Activated CD4-positive, alpha-beta T cell treated with anti-CD3 and anti-CD28 coated beads for 1 hour (primary cell): ENCODE measurements around the gene TGFBI.
A peak's percentile ranks its signal among the peaks of the same experiment; 100 is the strongest.

ENCODE experiments used
- DNase-seq: peaks from one replicate; pipeline ENCODE4 v3.0.0-alpha.2; 2020

TGFBI gene

DNA sequence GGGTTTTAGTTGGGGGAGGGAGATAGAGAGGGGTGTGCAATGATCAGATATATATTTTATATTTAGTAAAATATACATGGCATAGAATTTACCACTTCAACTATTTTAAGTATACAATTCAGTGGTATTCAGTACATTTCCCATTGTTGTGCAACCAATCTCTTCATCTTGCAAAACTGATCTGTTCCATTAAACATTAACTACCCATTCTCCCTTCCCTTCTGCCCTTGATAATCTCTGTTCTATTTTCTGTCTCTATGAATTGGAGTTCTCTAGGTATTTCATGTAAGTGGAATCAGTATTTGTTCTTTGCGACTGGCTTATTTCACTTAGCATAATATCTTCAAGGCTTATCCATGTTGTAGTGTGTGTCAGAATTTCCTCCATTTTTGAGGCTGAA lies 38.6 kb downstream of the TGFBI start:
- no peak for DNase-seq

DNA sequence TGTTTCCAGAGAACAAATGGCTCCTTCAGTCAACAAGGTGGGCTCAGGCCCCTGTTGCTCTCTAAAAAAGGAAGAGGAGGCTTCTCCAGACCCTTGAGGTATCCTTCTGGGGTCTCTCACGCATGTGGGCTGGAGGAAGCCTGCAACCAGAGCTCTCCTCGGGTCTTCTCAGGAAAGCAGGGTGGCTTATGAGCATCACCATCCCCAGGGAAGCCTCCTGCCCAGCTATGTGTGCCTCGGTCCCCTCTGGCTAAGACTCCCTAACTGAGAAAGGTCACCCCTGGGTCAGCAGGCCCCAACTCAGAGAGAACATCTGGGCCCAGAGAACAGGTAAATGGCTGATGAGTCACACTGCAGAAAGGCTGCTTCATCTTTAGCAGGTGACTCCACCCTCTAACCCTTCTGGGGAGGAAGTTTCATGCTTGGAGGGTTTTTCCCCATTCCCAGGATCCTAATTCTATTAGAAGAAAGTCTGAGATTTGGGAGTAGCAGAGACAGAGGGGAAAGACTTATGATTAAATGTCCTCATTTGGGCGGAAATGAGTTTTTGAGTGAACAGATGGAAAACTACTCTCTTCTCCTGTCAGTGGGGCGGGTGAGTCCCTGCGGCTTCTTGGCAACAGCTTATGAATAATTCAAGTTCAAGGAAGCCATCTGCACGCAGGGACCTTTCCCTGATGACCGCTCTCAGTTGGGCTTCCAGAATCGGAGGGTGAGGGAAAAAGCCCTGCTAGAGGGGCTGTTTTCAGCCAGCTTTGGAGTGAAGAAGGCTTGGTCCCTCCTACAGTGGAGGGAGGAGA lies 41.9 kb downstream of the TGFBI start:
- DNase-seq, result no peak

DNA sequence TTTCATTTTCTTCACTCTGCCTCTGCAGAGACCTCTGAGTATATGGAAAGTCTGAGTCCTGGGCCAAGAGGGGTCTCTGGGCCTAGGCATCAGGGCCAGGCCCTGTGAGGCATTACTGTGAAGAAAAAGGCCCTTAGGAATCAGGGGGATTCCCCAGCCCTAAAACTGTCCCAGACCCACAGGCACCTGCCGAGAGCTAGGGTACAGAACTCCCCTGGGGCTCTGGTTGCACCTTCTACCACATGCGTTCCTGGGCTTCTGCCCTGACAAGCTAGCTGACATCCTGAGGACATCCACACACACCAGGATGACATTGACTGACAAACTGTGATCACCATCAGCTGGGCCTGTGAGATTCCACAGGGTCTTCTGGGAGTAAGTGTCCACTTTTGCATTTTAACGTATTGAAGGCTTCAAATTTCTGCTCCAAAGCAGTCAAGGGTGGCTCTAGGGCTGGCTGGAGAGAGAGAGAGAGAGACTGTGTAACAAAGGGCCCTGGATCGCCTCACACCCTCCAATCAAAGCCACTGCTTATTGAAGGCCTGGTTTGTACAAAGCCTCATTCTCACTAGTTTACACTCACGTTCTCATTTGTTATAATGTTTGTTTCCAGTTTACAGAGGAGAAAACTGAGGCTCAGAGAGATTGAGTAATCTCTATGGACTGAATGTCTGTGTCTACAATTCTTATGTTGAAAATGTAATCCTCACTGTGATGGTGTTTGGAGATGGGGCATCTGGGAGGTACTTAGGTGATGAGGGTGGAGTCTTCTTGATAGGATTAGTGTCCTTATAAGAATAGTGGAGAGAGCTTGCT lies 45.1 kb downstream of the TGFBI start:
- DNase-seq, result no peak

DNA sequence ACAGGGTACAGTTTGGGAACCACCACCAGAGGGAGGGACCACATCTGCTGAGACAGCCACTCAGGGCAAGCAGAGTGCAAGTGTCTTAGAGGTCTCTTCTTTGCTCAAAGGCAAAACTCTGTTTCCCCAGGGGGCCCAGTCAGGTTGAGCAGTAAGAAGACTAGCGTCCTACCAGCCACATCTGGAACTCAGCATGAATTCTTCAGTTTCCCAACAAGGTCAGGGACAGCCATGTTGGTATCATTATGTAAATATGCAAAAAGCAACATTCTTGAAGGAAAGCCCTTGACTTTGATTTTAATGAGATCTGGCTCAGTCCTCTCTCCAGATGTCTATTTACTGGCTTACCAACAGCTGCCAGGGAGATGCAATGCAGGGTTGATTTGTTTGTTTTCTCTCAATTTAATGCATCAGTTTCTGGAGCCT lies 46.7 kb downstream of the TGFBI start:
- no peak for DNase-seq

DNA sequence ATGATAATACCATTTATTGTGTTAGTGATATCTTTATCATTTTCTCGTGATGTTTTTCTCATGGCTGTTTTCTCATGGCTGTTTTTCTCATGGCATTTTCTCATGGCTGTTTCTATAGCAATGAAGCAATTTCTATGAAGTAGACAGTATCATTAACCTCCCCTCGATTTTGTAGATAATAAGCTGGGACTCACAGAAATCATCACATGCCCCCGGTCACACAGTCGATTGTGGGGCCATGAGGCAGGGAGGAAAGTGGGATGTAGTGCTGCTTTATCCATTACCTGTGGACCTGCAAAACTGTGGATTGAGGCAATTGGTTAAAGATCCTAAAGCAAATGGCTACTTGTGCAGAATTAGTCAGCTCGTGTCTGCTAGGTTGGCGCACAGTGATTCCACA lies 47.3 kb downstream of the TGFBI start:
- DNase-seq, result no peak

DNA sequence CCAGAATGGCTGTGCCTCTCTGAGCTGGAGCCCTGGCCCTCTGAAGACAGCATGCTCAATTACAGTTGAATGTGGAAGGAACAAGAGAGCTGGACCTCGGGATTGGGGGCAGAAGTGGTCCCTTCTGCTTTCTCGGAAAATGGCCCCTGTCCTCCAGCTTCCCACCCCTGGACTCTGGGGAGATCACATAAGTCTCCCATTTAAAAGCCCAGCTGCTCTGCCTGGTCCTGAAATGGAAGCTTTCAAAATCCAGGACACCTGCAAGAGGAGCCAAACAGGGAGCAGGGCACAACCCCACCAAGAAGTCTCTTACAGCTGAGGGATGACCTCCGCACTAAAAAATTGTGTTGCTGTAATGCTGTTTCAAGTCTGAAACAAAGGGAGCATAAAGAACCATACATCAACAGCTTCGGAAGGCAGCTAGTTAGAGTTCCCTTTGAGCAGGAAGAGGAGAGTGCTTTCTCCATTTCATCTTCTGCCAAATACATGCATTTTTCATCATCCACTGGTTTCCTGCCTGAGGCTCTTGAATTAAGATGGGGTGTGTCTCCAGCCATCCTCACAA lies 48.2 kb downstream of the TGFBI start:
- DNase-seq, result no peak

DNA sequence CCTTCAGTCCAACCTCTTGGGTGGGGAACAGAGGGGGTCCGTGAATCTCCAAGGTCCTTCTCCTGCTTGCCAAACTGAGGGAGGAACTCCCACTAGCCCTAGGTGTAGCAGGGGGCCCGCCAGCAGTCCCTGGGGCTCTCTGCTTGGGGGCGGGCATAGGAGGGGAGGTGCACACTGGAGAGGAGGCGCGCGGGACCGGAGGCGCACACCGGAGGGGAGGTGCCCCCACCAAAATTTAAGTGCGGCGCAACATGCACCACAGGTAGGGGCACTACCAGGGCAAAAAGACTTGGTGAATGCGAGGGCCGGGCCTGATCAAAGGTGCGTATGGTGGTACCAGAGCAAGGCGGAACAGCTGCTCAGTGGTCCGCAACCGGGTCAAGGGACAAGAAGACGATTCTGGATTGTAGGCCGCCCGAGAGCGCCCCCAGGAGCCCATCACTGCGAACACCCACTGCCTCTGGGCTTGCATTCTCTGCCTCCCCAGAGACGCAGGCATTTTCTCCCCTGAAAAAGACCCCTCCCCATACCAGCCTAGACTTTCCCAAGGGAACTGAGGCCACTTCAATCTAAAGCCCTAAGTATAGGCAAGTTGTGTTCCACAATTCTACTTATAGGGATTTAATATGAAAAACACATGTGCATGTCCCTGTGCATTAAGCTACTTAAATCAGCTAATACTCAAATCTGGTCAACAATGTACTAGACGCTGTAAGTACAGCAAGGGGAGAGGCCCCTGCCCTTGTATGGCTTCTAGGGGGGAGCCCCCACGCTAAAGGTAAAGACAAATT lies 50.6 kb downstream of the TGFBI start:
- no peak for DNase-seq

DNA sequence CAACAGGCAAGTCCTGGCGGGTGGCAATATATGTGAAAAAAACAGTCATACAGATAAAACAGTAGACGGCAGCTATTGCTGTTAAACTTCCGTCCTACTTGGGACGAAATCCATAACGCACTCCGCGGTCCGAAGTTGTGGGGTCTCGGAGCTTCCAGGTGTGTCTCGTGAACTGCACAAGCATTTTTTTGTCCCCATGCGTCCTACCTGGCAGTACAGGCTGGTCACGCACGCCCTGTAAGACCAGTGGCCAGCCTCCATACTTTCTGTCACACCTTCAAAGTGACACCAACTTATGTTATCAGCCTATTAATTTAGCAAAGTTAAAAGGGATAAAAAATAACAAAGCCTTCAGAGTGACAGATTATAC lies 51.3 kb downstream of the TGFBI start:
- DNase-seq, result no peak

DNA sequence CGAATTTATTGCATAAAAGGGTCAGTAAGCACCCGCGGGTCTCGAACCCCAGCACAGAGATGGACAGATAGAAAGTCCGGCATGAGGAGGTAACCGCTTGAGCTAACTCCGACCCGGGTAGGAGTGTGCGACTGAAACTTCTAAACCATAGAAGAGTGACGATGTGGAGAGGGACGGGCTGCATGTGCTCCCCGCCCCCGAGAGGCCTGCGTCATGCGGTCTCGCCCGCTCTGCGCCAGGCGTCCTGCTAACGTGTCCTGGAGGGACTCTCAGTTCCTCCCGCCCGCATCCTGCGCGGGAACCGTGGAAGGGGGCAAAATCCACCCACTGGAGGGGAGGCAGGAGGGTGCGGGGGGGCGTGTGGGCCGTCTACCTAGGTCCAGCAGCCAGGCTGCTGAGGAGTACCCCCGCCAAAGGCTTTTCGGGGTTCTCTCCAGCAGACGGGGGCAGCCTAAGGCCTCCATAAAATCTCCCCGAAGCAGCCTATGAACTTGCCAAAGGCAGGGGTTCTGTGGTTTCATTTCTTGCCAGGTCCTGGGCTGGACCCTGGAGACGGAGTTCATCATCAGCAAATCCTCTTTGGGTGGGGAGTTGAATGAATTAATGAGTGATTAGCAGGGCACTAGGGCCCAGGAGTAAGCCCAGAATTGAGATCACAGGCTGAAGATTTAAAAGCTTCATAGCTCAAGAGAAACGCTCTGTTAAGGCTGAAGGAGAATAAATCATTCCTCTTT lies 51.9 kb downstream of the TGFBI start:
- DNase-seq, result peak; percentile 11

DNA sequence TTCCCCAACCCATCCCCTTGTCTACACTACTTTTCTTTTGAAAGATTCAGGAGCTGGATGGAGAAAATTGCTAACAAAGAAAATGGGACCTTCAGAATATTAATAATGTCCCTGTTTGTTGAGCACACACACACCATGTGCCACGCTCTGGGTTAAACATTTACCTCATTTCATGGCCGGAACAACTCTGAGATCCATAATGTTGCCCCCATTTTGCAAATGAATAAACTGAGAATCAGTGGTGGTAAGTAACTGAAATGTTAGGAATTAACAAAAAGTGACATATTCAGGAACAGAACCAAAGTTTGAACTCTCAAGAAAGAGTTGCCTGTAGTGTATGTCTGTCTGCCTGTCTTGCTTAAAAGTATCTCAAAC lies 52.4 kb downstream of the TGFBI start:
- DNase-seq, result no peak

DNA sequence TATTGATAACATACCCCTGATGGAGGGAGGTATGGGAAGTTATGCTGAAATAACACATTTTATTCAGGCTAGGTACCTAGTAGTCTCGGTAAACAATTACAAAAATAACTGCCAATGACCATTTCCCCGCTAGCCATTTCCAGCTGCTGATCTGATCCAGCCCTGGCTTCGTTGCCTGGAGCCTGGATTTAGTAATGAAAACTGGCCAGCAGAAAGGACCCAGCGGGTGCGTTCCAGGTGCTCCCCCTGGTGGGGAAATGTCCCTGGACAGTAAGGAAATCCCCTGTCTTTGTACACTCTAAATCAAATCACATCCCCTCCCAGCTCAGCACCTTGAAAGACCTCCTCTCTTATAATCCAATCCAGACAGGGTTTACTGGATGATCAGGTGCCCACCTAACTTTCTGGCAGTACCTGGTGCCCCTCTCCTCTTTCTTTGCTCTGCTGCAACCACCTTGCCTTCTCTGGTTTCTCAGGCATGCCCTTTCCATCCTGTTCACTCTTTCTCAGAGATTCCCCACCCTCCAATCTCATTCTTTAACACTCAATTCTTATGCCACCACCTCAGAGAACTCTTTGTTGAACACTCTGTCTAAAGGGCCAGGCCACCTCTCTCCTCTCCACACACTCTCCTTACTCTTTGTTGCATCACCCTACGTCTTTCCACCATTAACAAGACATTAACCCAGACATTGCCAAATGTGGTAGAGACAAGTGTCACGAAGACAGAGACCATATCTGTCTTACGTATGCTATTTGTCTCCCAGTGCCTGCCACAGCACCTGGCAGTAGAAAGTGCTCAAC lies 53.8 kb downstream of the TGFBI start:
- peak; percentile 14 for DNase-seq

DNA sequence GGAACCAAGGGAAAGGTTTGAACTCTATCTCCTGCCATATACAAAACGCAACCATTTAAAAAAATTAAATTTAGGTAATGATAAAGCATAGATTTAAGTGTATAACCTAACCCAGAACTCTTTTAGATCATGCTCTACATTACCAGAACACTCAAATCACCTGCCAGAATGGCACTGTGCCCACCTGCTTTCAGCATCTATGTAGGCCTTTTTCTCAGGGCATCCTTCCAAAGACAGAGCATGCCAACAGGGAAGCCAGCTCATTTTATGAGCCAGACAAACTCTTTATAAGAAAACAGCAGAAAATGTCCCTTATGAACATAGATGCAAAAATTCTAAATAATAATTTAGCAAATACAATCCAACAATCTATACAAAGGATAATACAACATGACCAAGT lies 55.9 kb downstream of the TGFBI start:
- DNase-seq, result no peak

DNA sequence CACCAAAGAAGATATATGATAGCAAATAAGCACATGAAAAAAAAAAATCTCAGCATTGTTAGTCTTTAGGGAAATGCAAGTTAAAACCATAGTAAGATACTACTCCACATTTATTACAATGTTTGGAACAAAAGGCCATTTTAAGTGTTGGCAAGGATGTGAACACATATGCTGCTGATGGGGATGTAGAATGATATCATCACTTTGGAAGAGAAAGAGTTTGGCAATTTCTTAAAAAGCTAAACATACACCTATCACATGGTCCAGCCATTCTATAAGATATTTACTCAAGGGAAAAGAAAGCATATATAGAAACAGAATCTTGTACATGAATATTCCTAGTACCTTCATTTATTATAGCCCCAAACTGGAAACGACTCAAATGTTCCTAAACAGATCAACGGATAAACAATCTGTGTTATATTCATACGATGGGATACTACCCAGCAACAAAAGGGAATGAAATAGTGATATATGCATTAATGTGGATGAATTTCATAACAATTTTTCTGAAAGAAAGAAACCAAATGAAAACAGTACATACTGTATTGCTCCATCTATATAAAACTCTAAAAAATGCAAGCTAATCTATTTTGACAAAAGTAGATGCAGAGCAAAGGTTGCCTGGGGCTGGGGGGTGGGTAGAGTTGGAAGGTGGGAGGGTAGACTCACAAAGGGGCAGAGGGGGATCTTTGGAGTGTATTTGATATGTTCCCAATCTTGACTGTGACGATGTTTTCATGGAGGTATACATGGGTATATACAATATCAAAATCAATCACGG lies 58.2 kb downstream of the TGFBI start:
- DNase-seq, result no peak

DNA sequence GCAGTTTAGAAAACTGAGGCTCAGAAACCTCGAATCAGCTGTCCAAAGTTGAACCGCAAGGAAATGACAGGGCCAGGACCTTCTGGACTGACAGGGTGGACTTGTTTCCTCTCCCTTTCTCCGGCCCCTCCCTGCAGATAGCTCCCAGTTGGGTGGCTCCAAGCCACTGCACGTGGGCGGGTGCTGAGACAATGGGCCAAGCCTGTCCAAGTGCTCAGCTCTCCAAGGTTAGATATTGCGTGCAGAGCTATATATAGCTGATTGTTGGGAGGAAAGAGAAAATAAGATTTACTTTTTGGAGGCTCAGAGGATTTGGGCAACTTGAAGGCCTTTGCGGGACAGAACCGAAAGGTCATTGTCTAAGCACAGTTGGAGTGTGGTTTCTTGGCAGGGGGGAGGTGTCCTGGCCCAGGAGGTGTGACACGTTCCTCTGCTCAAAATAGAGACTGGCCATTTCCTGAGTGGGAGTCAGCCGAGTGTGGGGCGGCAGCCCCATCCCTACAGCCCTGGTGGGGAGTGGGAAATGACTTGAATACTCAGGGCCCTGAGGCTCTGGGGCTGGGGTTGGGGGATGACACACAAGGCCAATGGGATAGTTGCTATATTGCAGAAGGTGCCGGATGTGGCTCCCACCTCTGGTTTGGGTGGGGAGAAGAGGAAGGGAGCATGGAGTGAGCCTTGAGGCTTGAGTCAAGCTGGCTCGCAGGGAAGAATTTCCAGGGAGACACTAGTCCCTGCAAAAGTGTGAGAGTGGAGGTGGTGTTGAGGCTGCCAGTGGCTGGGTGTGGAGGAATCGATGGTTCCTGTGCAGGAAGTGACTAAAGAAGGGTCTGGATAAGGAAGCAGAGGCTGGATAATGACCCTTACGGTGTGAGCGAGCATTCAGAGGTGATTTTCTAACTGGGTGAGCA lies 59.4 kb downstream of the TGFBI start:
- DNase-seq, result no peak

DNA sequence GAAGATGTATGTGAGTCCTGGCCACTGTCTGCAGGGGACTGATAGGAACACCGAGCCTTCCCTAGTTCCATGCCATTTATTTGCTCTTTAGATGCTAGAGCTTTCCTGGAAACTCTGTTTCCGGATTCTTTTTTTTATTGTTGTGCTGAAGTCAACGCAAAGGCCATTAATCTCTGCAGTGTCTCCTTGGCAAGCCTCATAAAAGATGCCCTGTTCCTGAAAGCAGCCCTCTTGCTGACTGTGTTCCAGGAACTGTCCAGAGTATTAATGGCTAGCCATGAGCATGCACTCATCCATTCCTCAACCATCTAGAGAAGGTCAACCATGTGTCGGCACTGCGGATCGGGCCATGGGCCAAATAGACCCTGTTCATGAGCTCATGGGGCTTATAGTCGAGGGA lies 61.0 kb downstream of the TGFBI start:
- DNase-seq, result no peak

DNA sequence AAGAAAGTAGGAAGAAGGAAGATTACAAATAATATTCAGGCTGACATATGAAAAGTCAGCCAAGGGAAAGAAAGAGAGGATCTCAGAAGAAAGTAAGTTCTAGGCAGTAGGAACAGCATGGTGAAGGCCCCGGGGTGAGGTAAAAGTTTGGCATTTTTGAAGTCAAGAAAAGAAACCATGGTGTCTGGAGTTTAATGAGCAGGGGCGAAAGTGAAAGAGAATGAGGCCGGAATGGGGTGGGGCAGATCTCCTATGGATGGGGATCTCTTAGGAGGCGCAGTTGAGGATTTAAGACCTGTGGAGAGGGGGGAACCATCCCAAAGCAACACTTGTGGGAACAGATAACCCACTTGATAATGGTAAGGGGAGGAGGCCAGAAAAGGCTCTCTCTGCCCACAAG lies 61.5 kb downstream of the TGFBI start:
- DNase-seq, result no peak

DNA sequence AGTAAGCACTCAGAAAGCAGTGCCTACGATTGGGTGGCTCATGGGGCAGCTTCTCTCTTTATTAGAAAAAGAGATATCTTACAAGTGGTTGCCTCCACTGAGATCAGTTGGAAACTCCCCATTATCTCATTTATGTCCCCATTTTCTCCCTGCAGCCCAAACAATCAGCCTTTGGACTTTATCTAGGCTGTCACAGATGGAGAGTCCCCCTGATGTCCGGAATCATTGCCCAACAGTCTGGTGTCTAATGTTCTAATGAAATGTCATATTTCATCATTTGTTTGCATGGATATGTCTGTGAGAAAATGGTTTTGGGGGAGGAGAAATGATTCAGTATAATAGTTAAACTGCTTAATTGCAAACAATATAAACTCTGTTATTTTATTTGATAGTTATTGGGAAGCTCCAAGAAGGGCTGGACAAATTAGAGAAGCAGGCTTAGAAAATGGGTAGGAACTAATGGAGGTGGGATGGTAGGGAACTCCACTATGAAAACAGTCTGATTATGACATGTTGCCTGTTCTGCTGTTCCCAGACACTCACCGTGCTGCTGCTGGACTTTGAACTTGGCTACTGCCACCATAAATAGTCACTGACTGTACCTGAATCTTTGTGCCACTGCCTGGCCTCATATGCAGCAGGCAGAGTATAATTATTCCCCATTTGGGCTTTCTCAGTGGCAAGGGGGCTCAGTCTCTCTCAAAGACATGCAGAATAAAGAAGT lies 65.6 kb downstream of the TGFBI start:
- DNase-seq, result no peak

DNA sequence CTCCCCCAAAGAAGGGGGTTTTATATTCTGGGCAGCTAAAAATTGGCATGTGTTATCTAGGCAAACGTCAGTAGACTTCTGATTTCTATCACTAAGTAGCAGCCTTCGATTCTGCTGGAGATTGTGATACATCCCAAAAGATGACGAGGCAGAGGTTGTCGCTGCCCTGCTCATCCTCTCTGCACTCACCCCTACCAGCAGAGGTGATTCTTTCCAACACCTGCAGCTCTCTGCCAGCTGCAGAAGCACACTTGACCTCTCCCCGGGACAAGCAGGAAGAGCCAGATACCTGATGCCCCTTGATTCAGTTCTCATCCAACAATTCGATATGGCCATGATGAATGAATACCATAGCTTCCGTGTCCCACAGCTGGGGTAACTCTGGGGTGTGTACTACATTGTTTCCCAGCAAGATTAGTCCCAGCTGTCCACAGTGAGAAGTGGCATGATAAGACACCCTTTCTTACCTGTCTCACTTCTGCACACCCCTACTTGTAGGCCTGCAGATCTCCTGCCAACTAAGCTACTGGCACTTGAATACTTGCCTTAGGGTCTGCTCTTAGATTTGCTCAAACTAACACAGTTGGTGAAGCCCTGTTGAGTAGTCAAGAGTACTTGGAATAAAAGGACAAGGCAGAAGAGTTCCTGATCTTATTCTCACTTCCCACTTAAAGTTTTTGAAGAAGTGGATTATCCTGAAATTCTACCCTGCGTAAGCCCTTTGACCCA lies 66.3 kb downstream of the TGFBI start:
- DNase-seq, result no peak
